ENCODE results near the gene ZNF598. TPM values are rescaled to one million over a fixed set of nuclear protein-coding genes. Genes with fewer than 3 reads are reported as not detected.
A peak's percentile ranks its signal among the peaks of the same experiment; 100 is the strongest.
"Not testable (repeated sequence)": the region's sequence is repeated elsewhere in the genome, so short reads cannot be mapped to it uniquely, and the experiment has no call there.

The ZNF598 gene
- polyA plus RNA-seq, 1 of the 3 experiments (the other 2 are of a cell fraction): 47.8 TPM

GRCh38 chr16:1958715-1959268 lies 50.8 kb downstream of the ZNF598 start:
- Histone ChIP-seq H3K9me2 (no peaks in the 10 kb centered on the region), H3K4me2 (peak overlapping the region; percentile 76; the same call in 1 of the 2 replicates), H3K4me1 (ENCODE audit: control insufficient read depth in 1 of 2, insufficient read depth in 2 of 2, low read depth in 1 of 2, low read length in 1 of 2) (peaks cover 0 to 47% of the 10 kb centered on the region in 2 experiments; a peak in 1 of 4 replicates), H3K79me2 (ENCODE audit: insufficient read depth) (peaks cover 42% of the 10 kb centered on the region), H3F3A (replicated peaks; ENCODE audit: insufficient read depth) (peaks cover 32% of the 10 kb centered on the region), H3K27me3 (ENCODE audit: insufficient read depth) (no peaks in the 10 kb centered on the region), H3K9ac (no peak overlapping the region), H3K9me3 (no peaks in the 10 kb centered on the region), H3K4me3 (ENCODE audit: low read depth in 2 of 2, low read length in 1 of 2) (peak overlapping the region; percentile 58 to 86; a peak in 3 of 4 replicates), H4K20me1 (ENCODE audit: insufficient read depth) (peaks cover 32% of the 10 kb centered on the region), H3K27ac (ENCODE audit: low read depth in 2 of 2, low read length in 1 of 2) (peak overlapping the region in 1 of 2 experiments; percentile 73; a peak in 3 of 4 replicates), H2AFZ (ENCODE audit: low read depth) (peak overlapping the region; percentile 83; the same call in 1 of the 2 replicates), H3K36me3 (replicated peaks in 1 of 2; ENCODE audit: control insufficient read depth in 1 of 2, insufficient read depth in 2 of 2, low read length in 1 of 2) (peaks cover 18 to 23% of the 10 kb centered on the region in 2 experiments)
- ChIA-PET POLR2A (interaction anchor here (0.7 kb wide), 1 partner anchor 16 kb away, joined by 3 read pairs; the partner anchor contains the start of gene MSRB1), CTCF (interaction anchor here (0.8 to 2.5 kb wide), 7 partner anchors 9 to 176 kb away, joined by 3 to 8 read pairs (median 5); partner anchors contain the start of genes MSRB1 and NUBP2)
- DNase-seq: no peak
- 49% methylated on average over 10 of the region's 14 CpGs for WGBS (ENCODE audit: low lambda C conversion rate)
- no peak for TF ChIP-seq USF1 (IDR thresholded peaks at IDR 0.05; ENCODE audit: borderline replicate concordance, low read depth)
- no peak for TF ChIP-seq GATA2 (CRISPR knock-in tag; IDR thresholded peaks at IDR 0.05)
- no peak for TF ChIP-seq ELF1 (IDR thresholded peaks at IDR 0.05)
- no peak for TF ChIP-seq CTCF (IDR thresholded peaks at IDR 0.05)
- TF ChIP-seq RCOR1 (IDR thresholded peaks at IDR 0.05; ENCODE audit: low read length): no peak
- no peak for TF ChIP-seq EZH2phosphoT487 (IDR thresholded peaks at IDR 0.05; ENCODE audit: borderline replicate concordance, low read depth)
- TF ChIP-seq YY1 (IDR thresholded peaks at IDR 0.05; ENCODE audit: low read depth): no peak
- no peak for TF ChIP-seq NRF1 (IDR thresholded peaks at IDR 0.05; ENCODE audit: low read depth, low read length)
- no peak for TF ChIP-seq MXI1 (IDR thresholded peaks at IDR 0.05; ENCODE audit: low read depth, low read length)
- TF ChIP-seq JUND (IDR thresholded peaks at IDR 0.05): no peak
- TF ChIP-seq TEAD4 (IDR thresholded peaks at IDR 0.05; ENCODE audit: borderline replicate concordance, insufficient read depth): no peak
- TF ChIP-seq TCF12 (IDR thresholded peaks at IDR 0.05): no peak
- TF ChIP-seq TAF1 (IDR thresholded peaks at IDR 0.05; ENCODE audit: borderline replicate concordance, low read depth, low read length): no peak
- TF ChIP-seq IRF3 (IDR thresholded peaks at IDR 0.05; ENCODE audit: low read depth, low read length): no peak
- TF ChIP-seq FOXM1 (IDR thresholded peaks at IDR 0.05; ENCODE audit: low read depth): no peak
- no peak for TF ChIP-seq REST (IDR thresholded peaks at IDR 0.05; ENCODE audit: low read depth, low read length)
- no peak for TF ChIP-seq SMC3 (IDR thresholded peaks at IDR 0.05; ENCODE audit: low read depth, low read length)

- not testable (repeated sequence) for DNase-seq
- peaks cover 26% of the 10 kb centered on the region for H4K20me1 ChIP-seq (ENCODE audit: insufficient read depth)
Observed at GRCh38 chr16:1958143-1958491, 51.5 kb downstream of the ZNF598 start.

More at GRCh38 chr16:1958143-1958491, 51.5 kb downstream of the ZNF598 start:
- not testable (repeated sequence) for H2AFZ ChIP-seq (ENCODE audit: low read depth); H3K27me3 ChIP-seq (ENCODE audit: insufficient read depth); H3K9me3 ChIP-seq; H3K27ac ChIP-seq (ENCODE audit: low read depth in 2 of 2, low read length in 1 of 2); H3K4me2 ChIP-seq; H3K4me3 ChIP-seq (ENCODE audit: low read depth in 2 of 2, low read length in 1 of 2); H3K9ac ChIP-seq; H3K9me2 ChIP-seq
- peaks cover 35% of the 10 kb centered on the region for H3K79me2 ChIP-seq (ENCODE audit: insufficient read depth)
- H3F3A ChIP-seq (replicated peaks; ENCODE audit: insufficient read depth): peaks cover 25% of the 10 kb centered on the region
- peaks cover 11 to 20% of the 10 kb centered on the region in 2 experiments for H3K36me3 ChIP-seq (replicated peaks in 1 of 2; ENCODE audit: control insufficient read depth in 1 of 2, insufficient read depth in 2 of 2, low read length in 1 of 2)
- H3K4me1 ChIP-seq (ENCODE audit: control insufficient read depth in 1 of 2, insufficient read depth in 2 of 2, low read depth in 1 of 2, low read length in 1 of 2): peaks cover 0 to 40% of the 10 kb centered on the region in 2 experiments; a peak in 1 of 4 replicates
- no CpG with 5 or more reads among the region's 30 CpGs for WGBS (ENCODE audit: low lambda C conversion rate)
- ChIA-PET CTCF (interaction anchor here (0.8 to 2.5 kb wide), 7 partner anchors 8 to 175 kb away, joined by 3 to 8 read pairs (median 4); partner anchors contain the start of genes MSRB1 and NUBP2), POLR2A (interaction anchor here (0.7 kb wide), 1 partner anchor 15 kb away, joined by 3 read pairs; the partner anchor contains the start of gene MSRB1)

Measured in SK-N-SH (cell line).